GM19395 (cell line): ENCODE measurements around the gene TLR9.

ENCODE experiments used
- ATAC-seq: cut with Tn5 transposase; IDR thresholded peaks from one replicate; pipeline ENCODE4 v1.9.1; 2021; ENCODE audit warnings: mild to moderate bottlenecking, moderate library complexity; ENCODE audit not compliant: unreplicated experiment

TLR9 gene

DNA sequence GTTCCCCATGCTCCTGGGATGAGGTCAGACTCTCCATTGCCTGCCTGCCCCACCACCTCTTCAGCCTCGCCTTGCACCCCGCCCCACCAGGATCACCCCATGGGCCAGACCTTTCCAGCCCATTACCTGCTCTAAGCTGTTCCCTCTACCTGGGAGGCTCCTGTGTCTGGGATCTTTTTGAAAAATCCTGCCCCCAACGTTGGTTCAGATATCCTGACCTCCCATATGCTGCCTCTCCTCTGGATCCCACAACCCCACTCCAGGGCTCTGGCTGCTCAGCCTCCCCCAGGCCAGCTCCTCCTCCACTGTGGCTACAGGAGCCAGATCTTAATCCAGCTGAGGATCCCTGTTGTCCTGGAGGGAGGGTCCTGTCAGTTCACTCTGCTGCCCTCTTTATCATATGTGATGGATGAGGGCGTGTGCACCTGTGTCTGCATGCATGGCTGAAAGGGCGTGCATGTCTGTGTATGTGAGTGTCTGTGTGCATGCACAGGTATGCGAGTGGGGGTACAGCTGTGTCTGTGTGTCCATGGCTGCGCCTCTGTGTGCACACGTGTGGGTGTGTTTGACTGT lies 49.2 kb downstream of the TLR9 start:
- ATAC-seq = no peak

DNA sequence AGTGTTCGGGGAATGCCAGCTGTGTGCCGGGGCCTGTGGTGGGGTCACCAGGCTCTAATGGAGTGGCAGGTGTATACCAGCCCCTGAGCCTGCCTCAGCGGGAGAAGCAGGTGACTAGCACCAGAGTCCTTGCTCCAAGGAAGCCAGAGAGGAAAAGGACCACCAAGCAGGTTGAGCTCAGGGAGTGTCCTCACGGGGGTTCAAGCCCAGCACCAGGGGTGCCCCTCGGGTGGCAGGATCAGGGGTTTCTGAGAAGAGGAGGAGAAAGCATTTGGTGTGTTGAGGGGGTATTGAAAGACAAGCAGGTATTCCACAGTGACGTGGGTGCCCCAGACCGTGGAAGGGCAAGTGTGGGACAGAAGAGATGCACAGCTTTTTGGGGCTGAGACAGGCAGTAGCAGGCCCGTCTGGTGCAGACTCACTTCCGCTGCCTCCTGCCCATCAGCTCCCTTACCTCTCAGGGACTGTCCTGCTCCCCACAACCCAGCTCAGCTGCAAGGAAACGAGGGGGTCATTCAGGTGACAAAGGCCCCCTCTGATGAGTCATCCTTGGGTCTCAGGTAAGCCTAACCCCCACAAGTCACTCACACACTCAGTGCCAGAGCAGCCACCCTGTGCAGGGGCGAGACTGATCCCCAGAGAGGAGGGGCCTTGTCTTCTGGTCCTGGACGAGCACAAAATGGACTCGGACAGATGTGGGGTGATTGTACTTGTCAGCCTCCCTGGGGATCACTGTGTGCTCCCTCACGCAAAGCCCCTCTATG lies 49.8 kb downstream of the TLR9 start:
- no peak for ATAC-seq

DNA sequence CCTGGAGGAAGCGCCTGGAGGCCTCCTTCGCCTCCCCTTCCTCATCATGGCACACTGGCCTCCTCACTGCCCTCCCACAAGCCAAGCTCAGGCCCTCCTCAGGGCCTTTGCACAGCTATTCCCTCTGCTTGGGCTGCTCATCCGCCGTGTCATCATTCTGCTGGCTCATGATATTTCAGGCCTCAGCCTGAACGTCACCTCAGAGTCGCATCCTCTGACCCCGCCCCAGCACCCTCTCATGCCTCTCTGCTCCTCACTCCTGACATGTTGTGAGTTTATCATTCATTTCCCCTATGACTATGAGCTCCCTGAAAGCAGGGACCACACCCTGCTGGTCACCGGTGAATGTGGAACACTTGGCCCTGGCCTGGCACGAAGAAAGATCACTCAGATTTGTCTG lies 50.5 kb downstream of the TLR9 start:
- ATAC-seq = no peak

DNA sequence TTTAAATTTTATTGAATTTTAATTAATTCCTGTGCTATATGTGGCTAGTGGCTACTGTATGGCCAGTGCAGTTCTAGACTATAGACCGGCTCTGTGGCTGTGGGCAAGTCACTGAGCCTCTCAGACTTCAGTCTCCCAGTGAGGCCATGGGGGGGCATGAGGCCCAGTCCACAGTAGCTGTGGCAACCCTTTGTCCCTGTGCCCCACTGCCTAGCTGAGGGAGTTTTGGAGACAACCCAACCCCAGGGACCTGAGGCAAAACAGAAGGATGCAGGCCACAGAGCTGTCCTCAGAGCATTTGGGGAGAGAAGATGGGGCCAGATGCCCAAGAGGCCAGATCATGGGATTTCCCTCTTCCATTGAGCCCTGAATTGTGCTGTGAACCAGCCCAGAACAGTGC lies 52.3 kb downstream of the TLR9 start:
- no peak for ATAC-seq

DNA sequence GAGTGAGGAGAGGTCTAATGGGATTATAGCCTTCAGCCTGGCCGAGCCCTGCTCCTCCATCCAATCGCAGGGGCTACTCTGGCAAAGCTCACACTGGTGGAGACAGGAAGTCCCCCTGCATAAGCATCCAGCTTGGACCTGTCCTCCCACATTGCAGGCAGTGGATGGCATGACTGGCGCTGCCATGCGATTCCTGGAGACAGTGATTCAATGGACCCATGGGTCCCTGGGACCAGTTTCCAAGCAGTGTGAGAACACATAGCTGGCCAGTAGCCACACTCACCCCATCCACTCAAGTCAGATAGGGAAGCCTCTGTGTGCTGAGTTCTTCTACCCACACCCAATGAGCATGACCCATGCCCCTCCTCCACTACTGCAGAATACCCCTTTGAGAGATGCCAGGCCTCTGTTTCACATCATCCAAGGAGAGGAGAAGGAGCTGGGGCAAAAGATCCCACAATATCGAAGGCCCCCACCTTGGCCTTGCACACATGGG lies 53.1 kb downstream of the TLR9 start:
- no peak for ATAC-seq

DNA sequence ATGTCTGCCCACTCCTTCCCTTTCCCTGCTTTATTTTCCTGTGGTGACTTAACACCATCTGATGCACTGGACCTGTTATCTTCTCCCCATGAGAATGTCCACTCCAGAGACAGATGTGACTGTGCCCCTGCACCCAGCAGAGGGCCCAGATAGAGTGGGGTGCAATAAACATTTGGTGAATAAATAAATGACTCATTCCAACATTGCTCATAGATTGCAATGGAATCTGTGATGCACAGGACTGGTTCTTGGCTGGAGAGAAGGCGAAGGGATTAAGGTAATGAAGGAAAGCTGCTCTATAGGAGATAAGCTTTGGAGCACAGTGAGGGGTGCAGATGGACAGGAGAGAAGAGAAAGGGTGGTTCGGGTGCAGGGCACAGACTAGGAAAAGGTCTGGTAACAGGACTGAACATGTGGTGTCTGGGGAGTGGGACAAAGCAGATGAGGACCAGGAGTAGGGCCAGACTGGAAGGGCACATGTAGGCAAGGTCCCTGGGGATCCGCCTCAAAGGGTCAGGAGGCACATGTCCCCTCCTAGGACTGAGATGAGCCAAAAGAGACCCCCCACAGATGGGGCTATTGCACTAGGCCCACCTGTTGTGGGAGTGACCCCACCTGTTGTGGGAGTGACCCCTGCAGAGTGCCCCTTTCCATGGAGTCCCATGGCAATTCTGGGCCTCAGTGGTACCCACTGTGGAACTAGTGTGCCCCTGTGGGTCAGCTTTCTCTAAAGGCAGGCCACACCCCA lies 53.8 kb downstream of the TLR9 start:
- no peak for ATAC-seq
